Measurements from ENCODE around the gene NECAB2.

DNA sequence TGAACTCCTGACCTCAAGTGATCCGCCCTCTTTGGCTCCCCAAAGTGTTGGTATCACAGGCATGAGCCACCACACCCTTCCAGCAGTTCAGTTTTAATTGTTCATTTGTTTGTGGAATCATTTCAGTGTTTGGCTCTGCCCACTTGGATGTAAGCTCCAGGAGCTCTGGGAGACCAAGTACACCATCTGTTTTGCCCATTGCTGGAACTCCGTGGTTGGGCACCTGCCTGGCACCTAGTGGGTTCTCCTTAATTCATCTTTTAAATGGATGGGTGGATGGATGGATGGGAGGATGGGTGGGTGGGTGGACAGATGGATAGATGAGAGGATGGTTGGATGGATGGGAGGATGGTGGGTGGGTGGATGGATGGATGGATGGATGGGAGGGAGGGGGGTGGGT, 953 bp upstream of the NECAB2 start:
- TF ChIP-seq, protein P1, sequence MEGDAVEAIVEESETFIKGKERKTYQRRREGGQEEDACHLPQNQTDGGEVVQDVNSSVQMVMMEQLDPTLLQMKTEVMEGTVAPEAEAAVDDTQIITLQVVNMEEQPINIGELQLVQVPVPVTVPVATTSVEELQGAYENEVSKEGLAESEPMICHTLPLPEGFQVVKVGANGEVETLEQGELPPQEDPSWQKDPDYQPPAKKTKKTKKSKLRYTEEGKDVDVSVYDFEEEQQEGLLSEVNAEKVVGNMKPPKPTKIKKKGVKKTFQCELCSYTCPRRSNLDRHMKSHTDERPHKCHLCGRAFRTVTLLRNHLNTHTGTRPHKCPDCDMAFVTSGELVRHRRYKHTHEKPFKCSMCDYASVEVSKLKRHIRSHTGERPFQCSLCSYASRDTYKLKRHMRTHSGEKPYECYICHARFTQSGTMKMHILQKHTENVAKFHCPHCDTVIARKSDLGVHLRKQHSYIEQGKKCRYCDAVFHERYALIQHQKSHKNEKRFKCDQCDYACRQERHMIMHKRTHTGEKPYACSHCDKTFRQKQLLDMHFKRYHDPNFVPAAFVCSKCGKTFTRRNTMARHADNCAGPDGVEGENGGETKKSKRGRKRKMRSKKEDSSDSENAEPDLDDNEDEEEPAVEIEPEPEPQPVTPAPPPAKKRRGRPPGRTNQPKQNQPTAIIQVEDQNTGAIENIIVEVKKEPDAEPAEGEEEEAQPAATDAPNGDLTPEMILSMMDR (IDR thresholded peaks at IDR 0.05; ENCODE audit: low read depth, low read length, poor library complexity, severe bottlenecking), result no peak
- no peak for TF ChIP-seq EZH2phosphoT487 (IDR thresholded peaks at IDR 0.05; ENCODE audit: borderline replicate concordance, low read length)

Measured in DOHH2 (cell line).